GM23338 (cell line): ENCODE measurements around the gene PRSS58. TPM values are rescaled to one million over a fixed set of nuclear protein-coding genes. Genes with fewer than 3 reads are reported as not detected.

ENCODE experiments used
- ATAC-seq: fragments of 200-7000 bp; cut with Tn5 transposase; 3 replicates; pipeline ENCODE4 v1.9.1; 2020
- DNase-seq: peaks from one replicate; pipeline ENCODE4 v3.0.0-alpha.2; 2015; ENCODE audit warnings: low spot score
- H2AFZ ChIP-seq: fragments of 200-600 bp; sonication (generic); 2 replicates; pipeline ENCODE4 v1.8.0; 2016; ENCODE audit warnings: antibody characterized with exemption, mild to moderate bottlenecking, moderate library complexity
- H3F3A ChIP-seq: fragments of 200-600 bp; sonication (generic); replicated peaks from 2 replicates; pipeline ENCODE4 v1.8.0; 2017; ENCODE audit warnings: antibody characterized with exemption, mixed run types, low read depth
- H3K27ac ChIP-seq: fragments of 200-600 bp; sonication (generic); 2 replicates; pipeline ENCODE4 v1.6.1; 2016; ENCODE audit warnings: low read depth
- H3K27me3 ChIP-seq: fragments of 200-600 bp; sonication (generic); 2 replicates; pipeline ENCODE4 v1.8.0; 2016; ENCODE audit warnings: mild to moderate bottlenecking, mixed run types, moderate library complexity; ENCODE audit not compliant: insufficient read depth
- H3K36me3 ChIP-seq: fragments of 200-600 bp; sonication (generic); 2 replicates; pipeline ENCODE4 v1.8.0; 2016; ENCODE audit warnings: mild to moderate bottlenecking; ENCODE audit not compliant: insufficient read depth
- H3K4me1 ChIP-seq: fragments of 200-600 bp; sonication (generic); 2 replicates; pipeline ENCODE4 v1.8.0; 2016; ENCODE audit warnings: mild to moderate bottlenecking, moderate library complexity; ENCODE audit not compliant: insufficient read depth
- H3K4me2 ChIP-seq: fragments of 200-600 bp; sonication (generic); 2 replicates; pipeline ENCODE4 v1.7.1; 2017; ENCODE audit warnings: mixed run types
- H3K4me3 ChIP-seq: fragments of 200-600 bp; sonication (generic); 2 replicates; pipeline ENCODE4 v1.6.1; 2016; ENCODE audit warnings: mixed run types
- H3K79me2 ChIP-seq: fragments of 200-600 bp; sonication (generic); replicated peaks from 2 replicates; pipeline ENCODE4 v1.8.0; 2017; ENCODE audit warnings: mild to moderate bottlenecking; ENCODE audit not compliant: insufficient read depth
- H3K9me2 ChIP-seq: fragments of 200-600 bp; sonication (generic); 2 replicates; pipeline ENCODE4 v1.8.0; 2017; ENCODE audit not compliant: insufficient read depth
- H4K20me1 ChIP-seq: fragments of 200-600 bp; sonication (generic); replicated peaks from 2 replicates; pipeline ENCODE4 v1.8.0; 2017; ENCODE audit warnings: mild to moderate bottlenecking; ENCODE audit not compliant: insufficient read depth
- H3K27ac Mint-ChIP-seq: 2 replicates; pipeline ENCODE4 v1.8.0; 2020; ENCODE audit warnings: inconsistent platforms, mild to moderate bottlenecking, moderate library complexity, mixed read lengths
- H3K27me3 Mint-ChIP-seq: 3 replicates; pipeline ENCODE4 v1.8.0; 2022; ENCODE audit warnings: low read depth, mild to moderate bottlenecking, moderate library complexity, mixed read lengths, inconsistent platforms; ENCODE audit not compliant: insufficient read depth, poor library complexity
- H3K36me3 Mint-ChIP-seq: 3 replicates; pipeline ENCODE4 v1.8.0; 2021; ENCODE audit warnings: low read depth, mild to moderate bottlenecking, inconsistent platforms, moderate library complexity, mixed read lengths
- H3K4me1 Mint-ChIP-seq: 3 replicates; pipeline ENCODE4 v1.8.0; 2020; ENCODE audit warnings: mild to moderate bottlenecking, inconsistent platforms, mixed read lengths
- H3K4me3 Mint-ChIP-seq: 3 replicates; pipeline ENCODE4 v1.8.0; 2021; ENCODE audit warnings: moderate library complexity, mild to moderate bottlenecking, inconsistent platforms, mixed read lengths
- H3K9me3 Mint-ChIP-seq: 3 replicates; pipeline ENCODE4 v1.8.0; 2020; ENCODE audit warnings: moderate library complexity, mild to moderate bottlenecking, inconsistent platforms, mixed read lengths
- EZH2phosphoT487 ChIP-seq: fragments of 200-600 bp; sonication (generic); IDR thresholded peaks from one replicate; pipeline ENCODE4 v1.8.1; 2018; ENCODE audit warnings: antibody characterized with exemption; ENCODE audit not compliant: unreplicated experiment
- JUNB ChIP-seq: IDR thresholded peaks from one replicate; pipeline ENCODE4 v1.6.1; 2016; ENCODE audit warnings: antibody characterized with exemption; ENCODE audit not compliant: unreplicated experiment
- NANOG ChIP-seq: IDR thresholded peaks from 2 replicates; pipeline ENCODE4 v1.6.1; 2016; ENCODE audit warnings: antibody characterized with exemption, borderline replicate concordance
- POLR2AphosphoS5 ChIP-seq: IDR thresholded peaks from 2 replicates; pipeline ENCODE4 v1.6.1; 2016; ENCODE audit warnings: antibody characterized with exemption, low read depth
- STAT1 ChIP-seq: IDR thresholded peaks from one replicate; pipeline ENCODE4 v1.6.1; 2016; ENCODE audit warnings: antibody characterized with exemption; ENCODE audit not compliant: unreplicated experiment
- ZNF114 ChIP-seq: fragments of 250-450 bp; sonication (Bioruptor Pico); IDR thresholded peaks from 2 replicates; pipeline ENCODE4 v1.5.0; 2020; ENCODE audit warnings: mild to moderate bottlenecking, moderate library complexity
- ZNF331 ChIP-seq: fragments of 250-450 bp; sonication (Bioruptor Pico); IDR thresholded peaks from 2 replicates; pipeline ENCODE4 v1.5.0; 2020; ENCODE audit warnings: low read depth, mild to moderate bottlenecking, moderate library complexity
- polyA plus RNA-seq: library from polyadenylated mRNA; unstranded; fragments of >200 nt; fragmentation: Nextera tagmentation; extraction: Ambion mirVana; gene quantifications from 2 replicates; pipeline ENCODE4 v1.2.1, GENCODE V29; 2016
- total RNA-seq: library from RNA; depleted of rRNA; stranded (reverse); fragments of >200 nt; shearing (Covaris generic); gene quantifications from 2 replicates; pipeline ENCODE4 v1.2.3, GENCODE V29; 2014
- TF ChIP-seq, protein P1 (sequence below): IDR thresholded peaks from one replicate; pipeline ENCODE4 v1.6.1; 2018; ENCODE audit warnings: antibody characterized with exemption; ENCODE audit not compliant: unreplicated experiment
- TF ChIP-seq, protein P2 (sequence below), 2 experiments: fragments of 200-600 bp in 1 of 2; sonication (generic) in 1 of 2; conservative IDR thresholded peaks; 2 replicates each; pipeline versions ENCODE4 v1.5.1 to v1.6.1; 2016 to 2017; ENCODE audit warnings: antibody characterized with exemption in 2 of 2, low read depth in 2 of 2, mild to moderate bottlenecking in 2 of 2, moderate library complexity in 1 of 2
- TF ChIP-seq, protein P3 (sequence below): IDR thresholded peaks from 2 replicates; pipeline ENCODE4 v1.6.1; 2016; ENCODE audit warnings: antibody characterized with exemption
- TF ChIP-seq, protein P4 (sequence below): fragments of 250-450 bp; sonication (Bioruptor Pico); IDR thresholded peaks from 2 replicates; pipeline ENCODE4 v1.5.0; 2020; ENCODE audit warnings: mild to moderate bottlenecking, moderate library complexity

PRSS58 gene
- total and polyA plus RNA-seq, 2 experiments from 2014 or later: not detected

DNA sequence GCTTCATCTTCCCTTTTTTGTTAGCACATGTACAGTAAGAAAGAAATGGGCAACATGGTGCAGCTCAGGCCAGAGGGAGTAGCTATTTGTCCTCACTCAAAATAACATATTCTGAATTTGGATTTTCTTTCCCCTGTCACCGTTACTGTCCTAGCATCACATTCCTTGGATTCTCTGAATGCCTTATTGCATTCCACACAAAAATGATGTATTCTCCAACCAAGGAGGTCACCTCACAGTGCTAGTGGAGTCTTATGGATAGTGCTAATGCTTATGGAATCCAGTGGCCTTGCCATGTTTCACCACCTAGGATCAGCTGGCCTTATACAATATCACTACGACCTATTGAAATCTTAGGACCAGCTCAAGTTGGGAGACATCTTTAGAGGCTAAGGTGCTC lies 7.2 kb downstream of the PRSS58 start (continued):
- TF ChIP-seq, protein P1, sequence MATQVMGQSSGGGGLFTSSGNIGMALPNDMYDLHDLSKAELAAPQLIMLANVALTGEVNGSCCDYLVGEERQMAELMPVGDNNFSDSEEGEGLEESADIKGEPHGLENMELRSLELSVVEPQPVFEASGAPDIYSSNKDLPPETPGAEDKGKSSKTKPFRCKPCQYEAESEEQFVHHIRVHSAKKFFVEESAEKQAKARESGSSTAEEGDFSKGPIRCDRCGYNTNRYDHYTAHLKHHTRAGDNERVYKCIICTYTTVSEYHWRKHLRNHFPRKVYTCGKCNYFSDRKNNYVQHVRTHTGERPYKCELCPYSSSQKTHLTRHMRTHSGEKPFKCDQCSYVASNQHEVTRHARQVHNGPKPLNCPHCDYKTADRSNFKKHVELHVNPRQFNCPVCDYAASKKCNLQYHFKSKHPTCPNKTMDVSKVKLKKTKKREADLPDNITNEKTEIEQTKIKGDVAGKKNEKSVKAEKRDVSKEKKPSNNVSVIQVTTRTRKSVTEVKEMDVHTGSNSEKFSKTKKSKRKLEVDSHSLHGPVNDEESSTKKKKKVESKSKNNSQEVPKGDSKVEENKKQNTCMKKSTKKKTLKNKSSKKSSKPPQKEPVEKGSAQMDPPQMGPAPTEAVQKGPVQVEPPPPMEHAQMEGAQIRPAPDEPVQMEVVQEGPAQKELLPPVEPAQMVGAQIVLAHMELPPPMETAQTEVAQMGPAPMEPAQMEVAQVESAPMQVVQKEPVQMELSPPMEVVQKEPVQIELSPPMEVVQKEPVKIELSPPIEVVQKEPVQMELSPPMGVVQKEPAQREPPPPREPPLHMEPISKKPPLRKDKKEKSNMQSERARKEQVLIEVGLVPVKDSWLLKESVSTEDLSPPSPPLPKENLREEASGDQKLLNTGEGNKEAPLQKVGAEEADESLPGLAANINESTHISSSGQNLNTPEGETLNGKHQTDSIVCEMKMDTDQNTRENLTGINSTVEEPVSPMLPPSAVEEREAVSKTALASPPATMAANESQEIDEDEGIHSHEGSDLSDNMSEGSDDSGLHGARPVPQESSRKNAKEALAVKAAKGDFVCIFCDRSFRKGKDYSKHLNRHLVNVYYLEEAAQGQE: no peak
- TF ChIP-seq EZH2phosphoT487 (no peak), NANOG (no peak), POLR2AphosphoS5 (no peak)

DNA sequence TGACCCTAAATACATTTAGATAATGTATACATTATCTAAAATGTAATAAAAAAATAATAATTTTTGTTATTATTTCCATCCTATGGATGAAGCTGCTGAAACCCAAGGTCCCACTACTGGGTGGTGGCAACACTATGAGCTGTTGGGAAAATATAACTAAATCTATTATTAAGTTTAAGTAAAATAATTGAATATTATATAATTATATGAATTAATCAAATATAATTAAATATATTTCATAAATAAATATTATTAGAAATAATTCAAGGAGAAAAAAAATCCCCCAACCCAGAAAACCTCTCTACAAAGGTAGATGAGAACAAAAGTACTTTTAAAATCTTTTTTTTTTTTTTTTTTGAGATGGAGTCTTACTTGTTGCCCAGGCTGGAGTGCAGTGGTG lies 7.9 kb downstream of the PRSS58 start:
- Mint-ChIP-seq H3K36me3 (no peaks in the 10 kb centered on the region), H3K27me3 (peaks cover 9% of the 10 kb centered on the region), H3K4me3 (no peak overlapping the region), H3K9me3 (no peaks in the 10 kb centered on the region), H3K4me1 (peaks cover 9% of the 10 kb centered on the region), H3K27ac (no peak overlapping the region)
- no peaks in the 10 kb centered on the region for H3K79me2 ChIP-seq
- no peaks in the 10 kb centered on the region for H3F3A ChIP-seq
- no peak overlapping the region for H3K4me2 ChIP-seq
- ATAC-seq (no peak), DNase-seq (no peak)
- no peaks in the 10 kb centered on the region for H4K20me1 ChIP-seq
- no peak overlapping the region for H3K4me3 ChIP-seq
- no peaks in the 10 kb centered on the region; the same call in 1 of the 2 replicates for H3K9me2 ChIP-seq
- no peak overlapping the region for H3K27ac ChIP-seq
- no peak overlapping the region for H2AFZ ChIP-seq
- H3K36me3 ChIP-seq: no peaks in the 10 kb centered on the region
- H3K27me3 ChIP-seq: no peaks in the 10 kb centered on the region
- H3K4me1 ChIP-seq: peaks cover 6% of the 10 kb centered on the region
- TF ChIP-seq EZH2phosphoT487 (no peak), STAT1 (no peak), ZNF331 (CRISPR knock-in tag) (no peak), NANOG (no peak), ZNF114 (no peak), JUNB (no peak)
- TF ChIP-seq, protein P2, sequence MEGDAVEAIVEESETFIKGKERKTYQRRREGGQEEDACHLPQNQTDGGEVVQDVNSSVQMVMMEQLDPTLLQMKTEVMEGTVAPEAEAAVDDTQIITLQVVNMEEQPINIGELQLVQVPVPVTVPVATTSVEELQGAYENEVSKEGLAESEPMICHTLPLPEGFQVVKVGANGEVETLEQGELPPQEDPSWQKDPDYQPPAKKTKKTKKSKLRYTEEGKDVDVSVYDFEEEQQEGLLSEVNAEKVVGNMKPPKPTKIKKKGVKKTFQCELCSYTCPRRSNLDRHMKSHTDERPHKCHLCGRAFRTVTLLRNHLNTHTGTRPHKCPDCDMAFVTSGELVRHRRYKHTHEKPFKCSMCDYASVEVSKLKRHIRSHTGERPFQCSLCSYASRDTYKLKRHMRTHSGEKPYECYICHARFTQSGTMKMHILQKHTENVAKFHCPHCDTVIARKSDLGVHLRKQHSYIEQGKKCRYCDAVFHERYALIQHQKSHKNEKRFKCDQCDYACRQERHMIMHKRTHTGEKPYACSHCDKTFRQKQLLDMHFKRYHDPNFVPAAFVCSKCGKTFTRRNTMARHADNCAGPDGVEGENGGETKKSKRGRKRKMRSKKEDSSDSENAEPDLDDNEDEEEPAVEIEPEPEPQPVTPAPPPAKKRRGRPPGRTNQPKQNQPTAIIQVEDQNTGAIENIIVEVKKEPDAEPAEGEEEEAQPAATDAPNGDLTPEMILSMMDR (conservative IDR thresholded peaks at IDR 0.05; ENCODE audit: low read depth in 2 of 2): no peak
- TF ChIP-seq, protein P3, sequence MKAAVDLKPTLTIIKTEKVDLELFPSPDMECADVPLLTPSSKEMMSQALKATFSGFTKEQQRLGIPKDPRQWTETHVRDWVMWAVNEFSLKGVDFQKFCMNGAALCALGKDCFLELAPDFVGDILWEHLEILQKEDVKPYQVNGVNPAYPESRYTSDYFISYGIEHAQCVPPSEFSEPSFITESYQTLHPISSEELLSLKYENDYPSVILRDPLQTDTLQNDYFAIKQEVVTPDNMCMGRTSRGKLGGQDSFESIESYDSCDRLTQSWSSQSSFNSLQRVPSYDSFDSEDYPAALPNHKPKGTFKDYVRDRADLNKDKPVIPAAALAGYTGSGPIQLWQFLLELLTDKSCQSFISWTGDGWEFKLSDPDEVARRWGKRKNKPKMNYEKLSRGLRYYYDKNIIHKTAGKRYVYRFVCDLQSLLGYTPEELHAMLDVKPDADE: no peak
- TF ChIP-seq, protein P4, sequence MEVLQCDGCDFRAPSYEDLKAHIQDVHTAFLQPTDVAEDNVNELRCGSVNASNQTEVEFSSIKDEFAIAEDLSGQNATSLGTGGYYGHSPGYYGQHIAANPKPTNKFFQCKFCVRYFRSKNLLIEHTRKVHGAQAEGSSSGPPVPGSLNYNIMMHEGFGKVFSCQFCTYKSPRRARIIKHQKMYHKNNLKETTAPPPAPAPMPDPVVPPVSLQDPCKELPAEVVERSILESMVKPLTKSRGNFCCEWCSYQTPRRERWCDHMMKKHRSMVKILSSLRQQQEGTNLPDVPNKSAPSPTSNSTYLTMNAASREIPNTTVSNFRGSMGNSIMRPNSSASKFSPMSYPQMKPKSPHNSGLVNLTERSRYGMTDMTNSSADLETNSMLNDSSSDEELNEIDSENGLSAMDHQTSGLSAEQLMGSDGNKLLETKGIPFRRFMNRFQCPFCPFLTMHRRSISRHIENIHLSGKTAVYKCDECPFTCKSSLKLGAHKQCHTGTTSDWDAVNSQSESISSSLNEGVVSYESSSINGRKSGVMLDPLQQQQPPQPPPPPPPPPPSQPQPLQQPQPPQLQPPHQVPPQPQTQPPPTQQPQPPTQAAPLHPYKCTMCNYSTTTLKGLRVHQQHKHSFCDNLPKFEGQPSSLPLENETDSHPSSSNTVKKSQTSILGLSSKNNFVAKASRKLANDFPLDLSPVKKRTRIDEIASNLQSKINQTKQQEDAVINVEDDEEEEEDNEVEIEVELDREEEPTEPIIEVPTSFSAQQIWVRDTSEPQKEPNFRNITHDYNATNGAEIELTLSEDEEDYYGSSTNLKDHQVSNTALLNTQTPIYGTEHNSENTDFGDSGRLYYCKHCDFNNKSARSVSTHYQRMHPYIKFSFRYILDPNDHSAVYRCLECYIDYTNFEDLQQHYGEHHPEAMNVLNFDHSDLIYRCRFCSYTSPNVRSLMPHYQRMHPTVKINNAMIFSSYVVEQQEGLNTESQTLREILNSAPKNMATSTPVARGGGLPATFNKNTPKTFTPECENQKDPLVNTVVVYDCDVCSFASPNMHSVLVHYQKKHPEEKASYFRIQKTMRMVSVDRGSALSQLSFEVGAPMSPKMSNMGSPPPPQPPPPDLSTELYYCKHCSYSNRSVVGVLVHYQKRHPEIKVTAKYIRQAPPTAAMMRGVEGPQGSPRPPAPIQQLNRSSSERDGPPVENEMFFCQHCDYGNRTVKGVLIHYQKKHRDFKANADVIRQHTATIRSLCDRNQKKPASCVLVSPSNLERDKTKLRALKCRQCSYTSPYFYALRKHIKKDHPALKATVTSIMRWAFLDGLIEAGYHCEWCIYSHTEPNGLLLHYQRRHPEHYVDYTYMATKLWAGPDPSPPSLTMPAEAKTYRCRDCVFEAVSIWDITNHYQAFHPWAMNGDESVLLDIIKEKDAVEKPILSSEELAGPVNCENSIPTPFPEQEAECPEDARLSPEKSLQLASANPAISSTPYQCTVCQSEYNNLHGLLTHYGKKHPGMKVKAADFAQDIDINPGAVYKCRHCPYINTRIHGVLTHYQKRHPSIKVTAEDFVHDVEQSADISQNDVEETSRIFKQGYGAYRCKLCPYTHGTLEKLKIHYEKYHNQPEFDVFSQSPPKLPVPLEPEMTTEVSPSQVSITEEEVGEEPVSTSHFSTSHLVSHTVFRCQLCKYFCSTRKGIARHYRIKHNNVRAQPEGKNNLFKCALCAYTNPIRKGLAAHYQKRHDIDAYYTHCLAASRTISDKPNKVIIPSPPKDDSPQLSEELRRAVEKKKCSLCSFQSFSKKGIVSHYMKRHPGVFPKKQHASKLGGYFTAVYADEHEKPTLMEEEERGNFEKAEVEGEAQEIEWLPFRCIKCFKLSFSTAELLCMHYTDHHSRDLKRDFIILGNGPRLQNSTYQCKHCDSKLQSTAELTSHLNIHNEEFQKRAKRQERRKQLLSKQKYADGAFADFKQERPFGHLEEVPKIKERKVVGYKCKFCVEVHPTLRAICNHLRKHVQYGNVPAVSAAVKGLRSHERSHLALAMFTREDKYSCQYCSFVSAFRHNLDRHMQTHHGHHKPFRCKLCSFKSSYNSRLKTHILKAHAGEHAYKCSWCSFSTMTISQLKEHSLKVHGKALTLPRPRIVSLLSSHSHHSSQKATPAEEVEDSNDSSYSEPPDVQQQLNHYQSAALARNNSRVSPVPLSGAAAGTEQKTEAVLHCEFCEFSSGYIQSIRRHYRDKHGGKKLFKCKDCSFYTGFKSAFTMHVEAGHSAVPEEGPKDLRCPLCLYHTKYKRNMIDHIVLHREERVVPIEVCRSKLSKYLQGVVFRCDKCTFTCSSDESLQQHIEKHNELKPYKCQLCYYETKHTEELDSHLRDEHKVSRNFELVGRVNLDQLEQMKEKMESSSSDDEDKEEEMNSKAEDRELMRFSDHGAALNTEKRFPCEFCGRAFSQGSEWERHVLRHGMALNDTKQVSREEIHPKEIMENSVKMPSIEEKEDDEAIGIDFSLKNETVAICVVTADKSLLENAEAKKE: no peak
